GM23248 (cell line): ENCODE data around the gene RASGRP2.

ENCODE experiments used
- EZH2 ChIP-seq: fragments of 200-600 bp; sonication (generic); IDR thresholded peaks from 2 replicates; pipeline ENCODE4 v1.6.1; 2018; ENCODE audit warnings: antibody characterized with exemption, mild to moderate bottlenecking; ENCODE audit not compliant: insufficient read depth, poor library complexity, severe bottlenecking
- EZH2phosphoT487 ChIP-seq: fragments of 200-600 bp; sonication (generic); IDR thresholded peaks from 2 replicates; pipeline ENCODE4 v1.6.1; 2018; ENCODE audit warnings: antibody characterized with exemption, moderate library complexity, mild to moderate bottlenecking, low read depth; ENCODE audit not compliant: insufficient read depth

GRCh38 chr11:64774144-64774543 is 30.2 kb upstream of the RASGRP2 start:
- TF ChIP-seq EZH2, result no peak
- TF ChIP-seq EZH2phosphoT487, result no peak
